Caco-2 (cell line): ENCODE measurements around the gene USP1. TPM values are rescaled to one million over a fixed set of nuclear protein-coding genes. Genes with fewer than 3 reads are reported as not detected.
A peak's percentile ranks its signal among the peaks of the same experiment; 100 is the strongest.

Source experiments
- BruUV-seq: library from RNA; stranded (reverse); fragments of 400-500 nt; replicated peaks from 2 replicates; lab custom pipeline; 2021; lab: Mats Ljungman, UMichigan
- CTCF ChIA-PET: fragments of 300-600 bp; sonication (Branson Sonifier 250); formaldehyde crosslinking; loops from one replicate; lab custom pipeline; 2022; ENCODE audit warnings: antibody characterized with exemption; lab: Charles Lee
- POLR2A ChIA-PET: fragments of 300-600 bp; sonication (Branson Sonifier 250); formaldehyde crosslinking; loops from one replicate; lab custom pipeline; 2022; ENCODE audit warnings: antibody characterized with exemption; lab: Charles Lee
- DNase-seq, 2 experiments: peaks; one replicate each; pipeline versions ENCODE4 v3.0.0 to v3.0.0-alpha.2; 2020 to 2022
- H3K27me3 ChIP-seq: replicated peaks from 2 replicates; pipeline ENCODE4 v1.6.0; 2011; ENCODE audit warnings: low read length; ENCODE audit not compliant: control insufficient read depth, insufficient read depth
- H3K36me3 ChIP-seq: 2 replicates; pipeline ENCODE4 v1.5.1; 2011; ENCODE audit warnings: low read length; ENCODE audit not compliant: control insufficient read depth, insufficient read depth
- H3K4me1 ChIP-seq: fragments of 250-450 bp; sonication (Bioruptor Pico); 2 replicates; pipeline ENCODE4 v1.5.1; 2020; ENCODE audit warnings: mild to moderate bottlenecking
- H3K4me3 ChIP-seq: 2 replicates; pipeline ENCODE4 v1.5.1; 2011; ENCODE audit warnings: low read depth, mild to moderate bottlenecking, control low read depth, low read length
- H3K9me3 ChIP-seq: fragments of 250-450 bp; sonication (Bioruptor Pico); 2 replicates; pipeline ENCODE4 v1.5.1; 2020; ENCODE audit warnings: mild to moderate bottlenecking, moderate library complexity
- H3K27ac Mint-ChIP-seq: one replicate; pipeline ENCODE4 v1.8.0; 2022; ENCODE audit warnings: mixed read lengths; ENCODE audit not compliant: unreplicated experiment
- H3K27me3 Mint-ChIP-seq: one replicate; pipeline ENCODE4 v1.8.0; 2022; ENCODE audit warnings: mixed read lengths; ENCODE audit not compliant: insufficient read depth, unreplicated experiment
- H3K36me3 Mint-ChIP-seq: one replicate; pipeline ENCODE4 v1.8.0; 2022; ENCODE audit warnings: mild to moderate bottlenecking, mixed read lengths; ENCODE audit not compliant: insufficient read depth, unreplicated experiment
- H3K4me1 Mint-ChIP-seq: one replicate; pipeline ENCODE4 v1.8.0; 2022; ENCODE audit warnings: low read depth, mixed read lengths; ENCODE audit not compliant: unreplicated experiment
- H3K4me3 Mint-ChIP-seq: one replicate; pipeline ENCODE4 v1.8.0; 2022; ENCODE audit warnings: mild to moderate bottlenecking, moderate library complexity, mixed read lengths; ENCODE audit not compliant: unreplicated experiment
- H3K9me3 Mint-ChIP-seq: one replicate; pipeline ENCODE4 v1.8.0; 2022; ENCODE audit warnings: mixed read lengths; ENCODE audit not compliant: unreplicated experiment
- CTCF ChIP-seq, 2 experiments: fragments of 200-600 bp in 1 of 2; IDR thresholded peaks; 1 replicate in 1 of 2; 2 replicates in 1 of 2; pipeline versions ENCODE4 v1.5.1 to v1.8.0; 2011 to 2022; ENCODE audit warnings: antibody characterized with exemption in 1 of 2, control low read depth in 1 of 2, inconsistent platforms in 1 of 2, low read depth in 1 of 2, low read length in 1 of 2, mild to moderate bottlenecking in 1 of 2, moderate library complexity in 1 of 2; ENCODE audit not compliant: insufficient read depth in 1 of 2, severe bottlenecking in 1 of 2, unreplicated experiment in 1 of 2
- intact Hi-C: fragments of 100-400 bp; cut with micrococcal nuclease; formaldehyde crosslinking; loops from one replicate; pipeline ENCODE4 v1.10.0; 2022; ENCODE audit not compliant: unreplicated experiment
- total RNA-seq: library from RNA; stranded (reverse); gene quantifications from 2 replicates; pipeline ENCODE4 v1.2.3, GENCODE V29; 2022

Gene USP1
- total RNA-seq, 1 experiment from 2014 or later: 39.3 TPM

DNA sequence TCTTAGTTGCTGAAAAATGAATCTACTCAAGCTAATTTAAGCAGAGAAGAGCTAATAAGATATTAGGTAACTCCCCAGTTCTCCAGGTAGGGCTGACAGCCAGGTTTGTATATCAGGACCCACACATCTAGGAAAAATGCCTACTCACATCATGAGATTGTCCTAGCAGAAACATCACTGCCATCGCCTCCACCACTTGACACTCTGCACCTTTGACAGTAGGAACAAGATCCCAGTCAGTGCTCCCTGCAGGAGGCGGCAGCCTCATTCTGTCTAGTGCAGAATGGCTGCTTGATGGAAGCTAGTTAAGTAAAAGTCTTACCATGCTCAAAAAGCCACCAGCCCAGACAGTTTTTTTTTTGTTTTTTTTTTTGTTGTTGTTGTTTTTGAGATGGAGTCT, 31.6 kb upstream of the USP1 start:
- POLR2A ChIA-PET: no interaction called here
- CTCF ChIA-PET: interaction anchor here (1.0 kb wide), 1 partner anchor 26 kb away, joined by 3 read pairs; no protein-coding TSS in a partner anchor
- no peaks in the 10 kb centered on the region for H3K36me3 Mint-ChIP-seq

DNA sequence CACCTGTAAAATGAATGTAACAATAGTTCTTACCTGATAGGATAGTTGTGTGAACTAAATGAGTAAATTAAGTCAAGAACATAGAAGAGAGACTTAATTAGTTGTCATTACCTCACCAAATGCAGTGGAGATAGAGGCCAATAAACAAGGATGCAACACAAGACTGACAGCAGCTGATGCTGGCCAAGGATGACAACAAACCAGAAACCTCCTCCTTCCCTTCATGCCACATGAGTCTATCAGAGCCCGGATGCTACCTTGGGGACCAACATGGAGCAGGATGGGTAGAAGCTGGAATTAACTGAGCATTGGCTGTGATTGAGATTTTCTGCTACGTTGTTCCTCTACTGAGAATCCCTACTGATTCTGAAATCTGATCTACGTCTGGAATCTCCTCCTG, 30.3 kb upstream of the USP1 start:
- H3K4me1 ChIP-seq: no peaks in the 10 kb centered on the region
- Mint-ChIP-seq H3K9me3 (no peaks in the 10 kb centered on the region), H3K27me3 (no peaks in the 10 kb centered on the region), H3K27ac (no peak overlapping the region), H3K36me3 (no peaks in the 10 kb centered on the region), H3K4me1 (no peaks in the 10 kb centered on the region), H3K4me3 (no peak overlapping the region)
- ChIA-PET POLR2A (no interaction called here), CTCF (interaction anchor here (1.7 kb wide), 1 partner anchor 231 kb away, joined by 10 read pairs; no protein-coding TSS in a partner anchor)
- no peaks in the 10 kb centered on the region for H3K27me3 ChIP-seq
- no peaks in the 10 kb centered on the region for H3K36me3 ChIP-seq
- no TSS peak for BruUV-seq
- DNase-seq: no peak
- intact Hi-C loops: loop anchor here (2.0 to 5.0 kb wide), 3 partner anchors 120 to 324 kb away; no protein-coding TSS in a partner anchor
- no peak for TF ChIP-seq CTCF (IDR thresholded peaks at IDR 0.05; ENCODE audit: insufficient read depth in 1 of 2, low read depth in 1 of 2, low read length in 1 of 2, severe bottlenecking in 1 of 2, unreplicated experiment in 1 of 2)
- no peaks in the 10 kb centered on the region for H3K9me3 ChIP-seq
- H3K4me3 ChIP-seq: no peak overlapping the region

More for the DNA sequence above, 31.6 kb upstream of the USP1 start:
- H3K36me3 ChIP-seq: no peaks in the 10 kb centered on the region
- BruUV-seq: no TSS peak
- no peaks in the 10 kb centered on the region for H3K27me3 ChIP-seq
- DNase-seq: no peak
- H3K4me1 ChIP-seq: no peaks in the 10 kb centered on the region
- H3K9me3 Mint-ChIP-seq: no peaks in the 10 kb centered on the region
- no peaks in the 10 kb centered on the region for H3K4me1 Mint-ChIP-seq
- H3K27me3 Mint-ChIP-seq: no peaks in the 10 kb centered on the region
- no peaks in the 10 kb centered on the region for H3K9me3 ChIP-seq
- TF ChIP-seq CTCF (IDR thresholded peaks at IDR 0.05; ENCODE audit: insufficient read depth in 1 of 2, low read depth in 1 of 2, low read length in 1 of 2, severe bottlenecking in 1 of 2, unreplicated experiment in 1 of 2): no peak
- intact Hi-C loops: loop anchor here (5.0 kb wide), 1 partner anchor 168 kb away; no protein-coding TSS in a partner anchor
- H3K4me3 ChIP-seq: no peak overlapping the region
- no peak overlapping the region for H3K27ac Mint-ChIP-seq
- H3K4me3 Mint-ChIP-seq: no peak overlapping the region

GRCh38 chr1:62407398-62408009, 29.3 kb upstream of the USP1 start:
- TF ChIP-seq CTCF (IDR thresholded peaks at IDR 0.05; ENCODE audit: insufficient read depth in 1 of 2, low read depth in 1 of 2, low read length in 1 of 2, severe bottlenecking in 1 of 2, unreplicated experiment in 1 of 2): peak; percentile 38 to 51
- peak in 1 of 2 experiments; percentile 50 for DNase-seq
- no peaks in the 10 kb centered on the region for H3K9me3 ChIP-seq
- Mint-ChIP-seq H3K9me3 (no peaks in the 10 kb centered on the region), H3K27ac (no peak overlapping the region), H3K27me3 (no peaks in the 10 kb centered on the region), H3K4me3 (no peak overlapping the region), H3K36me3 (no peaks in the 10 kb centered on the region), H3K4me1 (no peaks in the 10 kb centered on the region)
- no peaks in the 10 kb centered on the region for H3K4me1 ChIP-seq
- no peak overlapping the region for H3K4me3 ChIP-seq
- ChIA-PET CTCF (interaction anchor here (1.7 kb wide), 1 partner anchor 232 kb away, joined by 10 read pairs; no protein-coding TSS in a partner anchor), POLR2A (no interaction called here)
- no peaks in the 10 kb centered on the region for H3K27me3 ChIP-seq
- intact Hi-C loops: loop anchor here (1.0 to 5.0 kb wide), 6 partner anchors 113 to 325 kb away; no protein-coding TSS in a partner anchor
- H3K36me3 ChIP-seq: no peaks in the 10 kb centered on the region
- BruUV-seq: no TSS peak
